K562 treated with DMSO at 1 percent for 24 hours (cell line): Measurements from ENCODE around the gene GSPT2. TPM values are rescaled to one million over a fixed set of nuclear protein-coding genes. Genes with fewer than 3 reads are reported as not detected.

Source experiments
- total RNA-seq: library from RNA; unstranded; fragments of 300-600 nt; gene quantifications from 2 replicates; pipeline ENCODE4 v1.2.3, GENCODE V29; 2022; ENCODE audit warnings: low read depth; ENCODE audit not compliant: insufficient read depth

GSPT2 gene
- total RNA-seq = 3.6 and 4.0 TPM in 2 replicates

DNA sequence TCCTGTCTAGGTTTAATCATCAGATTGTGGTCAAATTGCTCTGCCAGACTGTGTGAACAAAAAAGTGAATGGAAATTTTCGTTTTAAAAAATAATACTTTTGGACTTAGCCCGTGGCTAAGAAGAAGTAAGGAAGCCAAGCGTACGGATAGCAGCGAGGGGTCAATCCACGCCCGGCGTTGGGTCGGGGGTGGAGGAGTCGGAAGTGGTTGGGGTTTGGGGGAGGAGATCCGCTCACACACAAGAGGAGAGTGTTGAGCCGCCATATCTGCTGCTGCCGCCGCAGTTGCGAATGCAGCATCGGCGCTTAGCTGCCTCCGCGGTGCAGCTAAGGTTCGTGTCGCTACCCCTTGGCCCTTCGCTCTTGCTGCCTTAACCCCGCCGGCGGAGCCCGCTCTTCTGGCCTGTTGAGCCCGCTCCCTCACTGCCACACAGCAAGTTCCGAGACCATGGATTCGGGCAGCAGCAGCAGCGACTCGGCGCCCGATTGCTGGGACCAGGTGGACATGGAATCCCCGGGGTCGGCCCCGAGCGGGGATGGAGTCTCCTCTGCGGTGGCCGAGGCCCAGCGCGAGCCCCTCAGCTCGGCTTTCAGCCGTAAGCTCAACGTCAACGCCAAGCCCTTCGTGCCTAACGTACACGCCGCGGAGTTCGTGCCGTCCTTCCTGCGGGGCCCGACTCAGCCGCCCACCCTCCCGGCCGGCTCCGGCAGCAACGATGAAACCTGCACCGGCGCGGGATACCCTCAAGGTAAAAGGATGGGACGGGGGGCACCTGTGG lies at the start of gene GSPT2:
Gene GSPT2 (plus strand): TSS at position 264 of the 779 bp plus-strand sequence. CDS start 185 bp downstream, at position 449.

DNA sequence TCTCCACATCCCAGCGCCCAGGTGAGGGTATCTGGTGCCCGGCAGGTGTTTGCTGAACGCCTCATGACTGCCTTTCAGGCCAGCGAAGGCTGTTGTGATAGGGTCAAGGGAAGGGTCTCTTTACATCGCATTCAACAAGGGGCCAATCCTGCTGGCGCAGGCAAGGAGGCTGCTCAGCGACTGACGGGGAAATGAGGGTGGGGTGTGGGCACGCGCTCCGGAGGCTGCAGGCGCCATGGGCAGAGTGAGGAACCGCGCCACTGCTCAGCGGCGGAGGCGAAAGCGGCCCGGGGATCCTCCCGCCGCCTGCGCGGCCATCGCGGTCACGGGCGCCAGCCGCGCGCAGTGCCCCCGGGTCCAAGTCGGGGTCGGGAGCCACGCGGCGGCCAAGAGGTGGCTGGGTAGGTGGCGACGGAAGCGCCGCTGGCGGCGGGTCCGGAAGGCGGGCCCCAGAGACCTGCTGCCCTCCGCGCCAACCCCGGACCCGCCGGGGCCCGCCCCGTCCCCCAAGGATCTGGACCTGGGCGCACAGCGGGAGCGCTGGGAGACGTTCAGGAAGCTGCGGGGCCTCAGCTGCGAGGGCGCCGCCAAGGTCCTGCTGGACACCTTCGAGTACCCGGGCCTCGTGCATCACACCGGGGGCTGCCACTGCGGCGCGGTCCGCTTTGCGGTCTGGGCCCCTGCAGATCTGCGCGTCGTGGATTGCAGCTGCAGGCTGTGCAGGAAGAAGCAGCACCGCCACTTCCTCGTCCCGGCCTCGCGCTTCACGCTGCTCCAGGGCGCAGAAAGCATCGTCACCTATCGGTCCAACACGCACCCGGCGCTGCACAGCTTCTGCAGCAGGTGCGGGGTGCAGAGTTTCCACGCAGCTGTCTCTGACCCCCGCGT lies 32.7 kb upstream of the GSPT2 start, which contains the start of gene CENPVL1:
Gene CENPVL1 (plus strand): TSS at position 236 of the 888 bp plus-strand sequence. CDS start 0 bp downstream, at position 236.

Other genes starting within 250 kb of the GSPT2 start
- 0.21 TPM in 1 of 2 replicates, not detected in the other for gene NUDT11, start 246.8 kb upstream of the GSPT2 start, total RNA-seq
- not detected in 2 replicates for gene CENPVL3, start 124.5 kb upstream of the GSPT2 start, total RNA-seq
- gene CENPVL2, start 60.6 kb upstream of the GSPT2 start, total RNA-seq = not detected in 2 replicates
- gene CENPVL1, start 32.9 kb upstream of the GSPT2 start, total RNA-seq = not detected in 2 replicates
- gene MAGED1, start 150.2 kb downstream of the GSPT2 start, total RNA-seq = 22.3 and 23.9 TPM in 2 replicates